NCI-H345 treated with DMSO at 0.1 percent for 48 hours (cell line): ENCODE measurements around the gene ASAP2.
"Not testable (repeated sequence)": the region's sequence is repeated elsewhere in the genome, so short reads cannot be mapped to it uniquely, and the experiment has no call there.

Experiments
- DNase-seq: peaks from one replicate; lab custom pipeline; 2025; ENCODE audit not compliant: unreplicated experiment; lab: John Stamatoyannopoulos, UW

The ASAP2 gene

DNA sequence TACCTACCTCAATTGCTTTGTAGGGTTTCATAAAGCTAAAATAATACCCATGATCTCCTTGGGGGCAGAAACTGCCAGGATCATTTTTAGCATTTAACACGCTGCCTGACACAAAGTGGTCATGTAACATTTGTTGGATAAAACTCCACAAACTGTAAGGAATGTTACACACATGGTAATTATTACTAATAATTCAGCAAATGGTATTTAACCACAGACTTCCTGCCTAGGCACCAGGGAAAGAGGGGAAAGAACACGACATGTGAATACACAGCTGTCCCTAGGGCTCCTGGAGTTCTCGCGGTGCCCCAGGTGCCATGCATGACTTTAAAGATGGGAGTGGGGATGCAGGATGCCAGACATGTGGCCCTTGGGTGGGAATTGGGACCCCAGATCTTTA is 43.5 kb downstream of the ASAP2 start:
- no peak for DNase-seq

DNA sequence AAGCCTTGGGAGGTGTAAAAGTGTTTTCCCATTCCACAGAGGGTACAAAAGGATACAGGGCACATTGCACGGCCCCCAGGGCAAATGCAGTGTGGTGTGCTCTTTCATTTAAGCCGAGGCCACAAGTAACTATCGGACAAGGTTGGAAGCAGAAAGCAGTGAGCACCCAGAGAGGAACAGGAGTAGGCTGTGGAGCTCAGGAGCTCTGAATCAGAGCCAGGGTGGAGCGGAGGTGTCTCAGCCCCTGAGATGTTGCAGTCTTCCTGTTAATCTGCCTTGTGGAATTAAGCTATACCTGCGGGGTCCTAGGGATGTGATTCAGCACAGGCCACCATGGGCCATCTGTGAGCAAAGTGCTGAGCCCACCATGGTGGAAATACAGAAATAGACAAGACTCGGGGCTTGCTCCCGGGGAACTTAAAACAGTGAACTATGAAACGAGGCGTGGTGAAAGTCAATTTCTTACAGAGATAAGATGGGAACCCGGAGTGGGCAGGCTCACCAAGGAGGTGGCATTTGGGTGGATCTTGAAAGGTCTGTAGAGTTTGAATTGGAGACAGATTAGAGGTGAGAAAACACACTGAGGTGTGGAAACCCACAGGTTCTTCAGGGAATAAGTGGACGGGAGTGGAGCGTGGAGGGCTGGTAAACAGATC is 44.0 kb downstream of the ASAP2 start:
- DNase-seq = no peak

DNA sequence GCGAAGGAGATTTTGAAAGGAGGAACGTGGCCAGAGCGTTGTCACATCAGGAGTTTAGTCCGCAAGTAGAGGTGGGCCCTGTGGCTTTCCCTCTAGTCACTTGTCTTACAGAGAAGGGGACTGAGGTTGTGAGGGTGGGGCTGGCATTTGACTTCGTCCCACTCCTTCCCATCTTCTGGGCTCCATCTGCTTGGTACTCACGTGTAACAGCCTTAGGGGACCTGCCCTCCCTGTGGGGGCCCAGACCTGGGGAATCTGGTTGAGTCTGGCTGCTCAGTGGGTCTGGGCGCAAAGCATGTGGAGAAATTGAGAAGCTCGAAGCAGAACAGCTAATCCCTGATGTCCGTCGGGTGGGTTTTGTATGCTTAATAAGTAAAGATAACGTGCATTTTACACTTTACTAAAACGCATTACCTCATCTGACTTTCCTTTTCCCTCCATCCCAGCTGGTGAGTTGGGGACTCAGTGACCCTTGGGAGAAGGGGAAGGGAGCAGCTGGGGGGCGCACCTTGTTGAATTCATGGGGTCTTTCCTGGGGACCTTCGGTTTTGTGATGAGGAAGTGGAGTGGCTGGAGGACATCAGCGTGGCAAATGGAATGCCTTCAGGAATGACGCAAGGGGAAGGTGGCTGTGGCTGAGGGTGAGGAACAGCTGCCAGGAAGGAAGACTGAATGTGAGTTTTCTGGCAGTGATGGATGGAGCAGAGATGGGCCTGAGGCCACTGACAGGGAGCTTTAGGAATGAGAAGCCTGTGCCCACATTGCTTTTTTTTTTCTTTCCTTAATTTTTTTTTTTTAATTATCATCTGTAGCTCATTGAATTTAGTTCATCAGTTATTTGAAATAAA is 44.8 kb downstream of the ASAP2 start:
- no peak for DNase-seq

GRCh38 chr2:9252002-9252357 is 45.4 kb downstream of the ASAP2 start:
- DNase-seq = no peak

DNA sequence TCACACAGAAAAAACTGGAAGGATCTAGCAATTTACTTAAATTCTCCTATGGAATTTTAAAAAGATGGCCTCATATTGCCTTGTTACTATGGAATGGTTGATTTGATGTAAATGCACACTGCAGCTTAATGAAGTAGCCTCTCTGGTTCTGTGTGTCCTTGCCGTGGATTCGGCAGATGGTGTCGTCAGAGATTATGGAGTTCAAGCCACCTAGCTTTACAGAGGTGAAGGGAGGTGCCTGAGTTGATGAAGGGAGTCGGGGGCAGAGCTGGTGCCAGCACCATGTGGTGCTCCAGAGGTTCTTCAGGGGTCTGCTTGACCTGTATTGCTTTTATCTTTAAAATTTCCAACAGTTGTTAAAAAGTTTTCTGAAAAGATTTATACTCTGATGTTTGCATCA is 48.8 kb downstream of the ASAP2 start:
- DNase-seq = no peak

DNA sequence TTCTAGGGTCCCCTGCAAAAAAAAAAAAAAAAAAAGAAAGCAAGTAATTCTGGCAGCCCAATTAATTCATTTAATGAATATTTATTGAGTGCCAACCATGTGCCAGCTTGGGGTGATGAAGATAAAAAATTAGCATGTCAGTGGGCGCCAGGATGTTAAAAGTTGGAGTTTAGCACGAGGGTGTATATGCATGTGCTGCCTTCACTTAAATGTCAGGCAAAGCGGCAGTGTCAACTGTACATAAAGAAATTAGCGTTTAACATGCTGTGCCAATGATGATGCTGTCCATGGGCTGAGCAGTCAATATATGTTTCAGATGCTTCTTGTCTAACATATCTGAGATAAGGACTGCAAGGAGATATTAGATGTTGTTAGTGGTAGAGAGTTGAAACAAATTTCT is 49.5 kb downstream of the ASAP2 start:
- no peak for DNase-seq

GRCh38 chr2:9256570-9257043 is 50.0 kb downstream of the ASAP2 start:
- no peak for DNase-seq

- DNase-seq = no peak
Observed at GRCh38 chr2:9258501-9258900, 51.9 kb downstream of the ASAP2 start.

GRCh38 chr2:9258953-9259399 is 52.4 kb downstream of the ASAP2 start:
- no peak for DNase-seq

DNA sequence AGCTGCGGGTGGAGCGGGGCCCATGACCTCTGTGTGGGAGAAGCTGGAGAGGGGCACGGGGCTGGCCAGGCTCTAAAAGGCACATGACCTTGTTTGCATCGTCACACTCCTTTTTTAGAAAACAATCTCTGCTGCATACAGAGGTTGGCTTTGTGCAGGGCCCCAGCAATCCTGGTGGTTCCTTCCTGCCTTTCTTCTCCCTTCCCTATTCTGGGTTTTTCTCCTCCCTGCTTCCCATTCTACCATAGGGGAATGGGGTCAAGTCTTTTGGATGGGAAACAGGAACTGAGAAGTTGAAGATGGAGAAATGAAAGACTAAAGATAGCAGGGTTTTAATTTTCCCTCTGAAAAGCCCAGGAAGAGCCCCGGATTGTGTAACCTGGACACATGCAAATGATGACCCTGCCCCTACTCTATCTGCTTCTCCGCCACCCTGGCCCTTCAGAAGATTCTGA is 53.9 kb downstream of the ASAP2 start:
- DNase-seq = no peak

DNA sequence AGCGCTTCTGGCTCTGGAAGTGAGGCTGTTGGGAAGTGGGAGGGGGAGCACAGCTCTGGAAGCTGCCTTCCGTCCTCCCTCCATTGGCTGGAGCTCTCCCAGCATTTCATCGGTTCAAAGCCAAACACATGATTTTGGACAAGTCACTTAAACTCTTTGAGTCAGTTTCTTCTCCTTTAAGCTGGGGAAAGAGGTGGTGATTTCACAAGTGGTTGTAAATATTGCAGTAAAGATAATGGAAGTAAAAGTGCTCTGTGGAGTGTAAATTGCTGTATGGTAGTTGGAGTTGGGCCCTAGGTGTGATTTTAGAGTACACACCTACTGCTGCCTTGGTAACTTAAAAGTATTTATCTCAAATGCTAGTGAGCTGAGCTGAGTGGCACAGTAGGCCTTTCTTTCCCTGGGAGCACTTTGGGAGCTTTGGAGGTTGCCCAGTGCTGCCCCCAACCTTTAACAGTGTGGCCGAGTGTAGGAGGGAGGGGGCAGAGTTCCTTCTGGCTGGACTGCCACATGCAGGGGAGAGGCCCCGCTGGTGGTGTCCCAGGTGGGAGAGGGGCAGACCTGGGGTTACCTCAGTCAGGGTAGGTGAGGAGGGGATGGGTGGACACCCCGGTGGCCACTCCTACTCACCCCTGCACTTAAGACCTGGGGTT is 54.7 kb downstream of the ASAP2 start:
- no peak for DNase-seq

DNA sequence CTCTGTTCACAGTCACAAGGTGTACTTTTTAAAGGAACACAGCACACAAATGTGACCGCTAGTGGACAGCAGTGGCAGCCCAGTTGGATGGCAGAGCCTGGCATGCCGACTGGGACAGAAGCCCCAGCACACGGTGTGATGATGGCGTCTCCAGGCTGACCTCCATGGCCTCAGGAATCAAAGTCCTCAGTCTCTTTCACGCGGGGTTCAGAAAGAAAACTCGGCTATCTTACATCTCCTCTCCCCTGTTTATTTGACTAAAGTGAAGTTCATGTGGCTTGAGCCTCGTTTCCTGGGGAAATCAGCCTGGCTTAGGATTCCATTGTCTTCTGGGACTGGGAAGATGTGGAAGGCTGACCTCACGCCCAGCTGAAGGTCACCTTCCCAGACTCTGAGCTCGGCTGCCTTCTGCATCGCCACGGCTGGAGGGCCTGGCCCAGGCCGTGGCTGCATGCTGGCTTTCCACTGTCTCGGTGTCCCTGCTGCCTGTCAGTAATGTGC is 56.1 kb downstream of the ASAP2 start:
- DNase-seq = no peak

DNA sequence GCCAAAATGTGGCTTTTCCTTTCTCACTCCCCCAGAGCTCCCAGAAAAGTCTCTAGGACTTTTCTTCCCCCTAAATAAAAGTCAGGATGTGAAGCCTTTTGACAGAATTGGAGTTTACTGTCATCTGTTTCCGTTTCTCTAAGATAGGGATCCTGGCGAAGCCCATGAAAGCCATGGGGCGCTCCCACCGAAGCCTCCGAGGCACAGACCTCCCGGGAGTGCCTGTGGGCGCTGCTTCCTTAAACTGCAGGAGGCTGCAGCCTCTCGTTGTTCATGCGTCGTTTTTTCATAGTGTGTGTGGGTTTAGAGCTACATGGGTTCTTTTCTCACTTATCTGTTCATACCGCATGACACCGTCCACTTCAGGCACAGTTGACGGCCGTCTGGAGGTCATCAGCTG is 56.8 kb downstream of the ASAP2 start:
- DNase-seq = no peak

GRCh38 chr2:9264301-9264700 is 57.7 kb downstream of the ASAP2 start:
- no peak for DNase-seq

- DNase-seq = no peak
Observed at GRCh38 chr2:9266711-9267110, 60.1 kb downstream of the ASAP2 start.

GRCh38 chr2:9267286-9267685 is 60.7 kb downstream of the ASAP2 start:
- DNase-seq = not testable (repeated sequence)

- no peak for DNase-seq
Observed at GRCh38 chr2:9268301-9269080, 61.9 kb downstream of the ASAP2 start.

- DNase-seq = no peak
Observed at GRCh38 chr2:9269295-9269694, 62.7 kb downstream of the ASAP2 start.

DNA sequence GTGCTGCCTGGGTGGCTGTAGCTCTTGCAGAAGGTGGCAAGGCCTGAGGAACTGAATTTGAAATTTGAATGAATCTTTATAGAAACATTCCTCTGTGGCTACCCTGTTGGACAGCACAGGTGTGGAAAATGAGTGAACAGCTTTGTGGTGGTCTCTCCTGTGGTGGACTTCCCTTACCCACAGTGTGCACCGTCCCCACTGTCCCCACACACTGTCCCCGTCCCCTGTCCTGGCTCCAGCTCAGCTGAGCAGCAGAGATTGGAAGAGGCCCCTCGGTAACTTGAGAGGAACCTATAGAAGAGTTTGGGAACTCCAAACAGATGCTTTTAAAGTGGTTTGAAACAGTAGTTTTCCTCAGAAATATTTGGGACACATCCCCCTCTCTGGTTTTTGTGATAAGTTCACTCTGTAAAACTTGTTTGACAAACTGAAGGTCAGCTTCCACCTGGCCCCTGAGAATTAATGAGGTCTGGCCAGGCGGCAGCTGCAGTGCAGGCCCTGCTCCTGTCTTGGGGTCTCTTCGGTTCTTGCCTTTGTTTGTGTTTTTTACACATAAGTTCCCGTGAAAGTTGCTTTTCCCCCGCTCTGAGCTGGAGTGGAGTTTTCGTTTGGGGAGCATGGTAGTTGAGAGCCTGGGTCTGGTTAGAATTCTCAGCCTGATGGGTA is 63.2 kb downstream of the ASAP2 start:
- DNase-seq = no peak

- DNase-seq = no peak
Observed at GRCh38 chr2:9271091-9271490, 64.5 kb downstream of the ASAP2 start.
